ACC112 (cell line): ENCODE data around the gene TRABD2B.

Experiments used
- H2AFZ ChIP-seq: fragments of 200-600 bp; sonication (generic); one replicate; pipeline ENCODE4 v1.6.0; 2017; ENCODE audit warnings: antibody characterized with exemption, low read length; ENCODE audit not compliant: unreplicated experiment
- H3K27ac ChIP-seq: fragments of 200-600 bp; sonication (generic); 2 replicates; pipeline ENCODE4 v1.5.1; 2014; ENCODE audit warnings: low read depth, mild to moderate bottlenecking, antibody characterized with exemption, low read length, moderate library complexity
- H3K27me3 ChIP-seq: fragments of 200-600 bp; sonication (generic); 2 replicates; pipeline ENCODE4 v1.6.1; 2014; ENCODE audit warnings: mild to moderate bottlenecking, antibody characterized with exemption, low read length, moderate library complexity, mixed read lengths; ENCODE audit not compliant: insufficient read depth
- H3K36me3 ChIP-seq: fragments of 200-600 bp; sonication (generic); 2 replicates; pipeline ENCODE4 v1.6.1; 2016; ENCODE audit warnings: mild to moderate bottlenecking, antibody characterized with exemption, low read length, moderate library complexity, mixed read lengths; ENCODE audit not compliant: insufficient read depth
- H3K4me1 ChIP-seq: fragments of 200-600 bp; sonication (generic); one replicate; pipeline ENCODE4 v1.6.1; 2016; ENCODE audit warnings: low read length, mixed read lengths; ENCODE audit not compliant: insufficient read depth, unreplicated experiment, control insufficient read depth
- H3K4me3 ChIP-seq: fragments of 200-600 bp; sonication (generic); 2 replicates; pipeline ENCODE4 v1.5.1; 2014; ENCODE audit warnings: mild to moderate bottlenecking, low read depth, low read length
- H3K79me2 ChIP-seq: fragments of 200-600 bp; sonication (generic); one replicate; pipeline ENCODE4 v1.6.0; 2016; ENCODE audit warnings: low read length; ENCODE audit not compliant: control insufficient read depth, unreplicated experiment, insufficient read depth

The TRABD2B gene

GRCh38 chr1:47847763-47848162, 149.4 kb downstream of the TRABD2B start:
- Histone ChIP-seq H3K4me3 (no peak overlapping the region), H2AFZ (no peak overlapping the region), H3K36me3 (no peaks in the 10 kb centered on the region), H3K4me1 (no peaks in the 10 kb centered on the region), H3K79me2 (no peaks in the 10 kb centered on the region), H3K27me3 (no peaks in the 10 kb centered on the region), H3K27ac (no peak overlapping the region)

- Histone ChIP-seq H3K79me2 (no peaks in the 10 kb centered on the region), H3K4me1 (no peaks in the 10 kb centered on the region), H3K27ac (no peak overlapping the region), H3K27me3 (no peaks in the 10 kb centered on the region), H3K4me3 (no peak overlapping the region), H3K36me3 (no peaks in the 10 kb centered on the region), H2AFZ (no peak overlapping the region)
These were observed 152.6 kb downstream of the TRABD2B start for GRCh38 chr1:47844558-47844955.

GRCh38 chr1:47843781-47844557, 153.2 kb downstream of the TRABD2B start:
- no peaks in the 10 kb centered on the region for H3K27me3 ChIP-seq
- H3K4me1 ChIP-seq, result no peaks in the 10 kb centered on the region
- H3K79me2 ChIP-seq, result no peaks in the 10 kb centered on the region
- H3K27ac ChIP-seq, result no peak overlapping the region
- H2AFZ ChIP-seq, result no peak overlapping the region
- no peaks in the 10 kb centered on the region for H3K36me3 ChIP-seq
- H3K4me3 ChIP-seq, result no peak overlapping the region

- Histone ChIP-seq H2AFZ (no peak overlapping the region), H3K4me1 (no peaks in the 10 kb centered on the region), H3K4me3 (no peak overlapping the region), H3K79me2 (no peaks in the 10 kb centered on the region), H3K27me3 (no peaks in the 10 kb centered on the region), H3K36me3 (no peaks in the 10 kb centered on the region), H3K27ac (no peak overlapping the region)
These were observed 154.1 kb downstream of the TRABD2B start for GRCh38 chr1:47843059-47843458.

- H3K4me3 ChIP-seq, result no peak overlapping the region
- no peaks in the 10 kb centered on the region for H3K79me2 ChIP-seq
- H3K27ac ChIP-seq, result no peak overlapping the region
These were observed 154.8 kb downstream of the TRABD2B start for GRCh38 chr1:47842228-47842919.

GRCh38 chr1:47841356-47841755, 155.8 kb downstream of the TRABD2B start:
- Histone ChIP-seq H3K4me1 (no peaks in the 10 kb centered on the region), H2AFZ (no peak overlapping the region), H3K27me3 (no peaks in the 10 kb centered on the region), H3K79me2 (no peaks in the 10 kb centered on the region), H3K27ac (no peak overlapping the region), H3K4me3 (no peak overlapping the region), H3K36me3 (no peaks in the 10 kb centered on the region)

More at GRCh38 chr1:47842228-47842919, 154.8 kb downstream of the TRABD2B start:
- Histone ChIP-seq H2AFZ (no peak overlapping the region), H3K27me3 (no peaks in the 10 kb centered on the region), H3K36me3 (no peaks in the 10 kb centered on the region), H3K4me1 (no peaks in the 10 kb centered on the region)

- H3K79me2 ChIP-seq, result no peaks in the 10 kb centered on the region
- H3K27ac ChIP-seq, result no peak overlapping the region
- H3K4me3 ChIP-seq, result no peak overlapping the region
- H3K36me3 ChIP-seq, result no peaks in the 10 kb centered on the region
- no peak overlapping the region for H2AFZ ChIP-seq
- H3K27me3 ChIP-seq, result no peaks in the 10 kb centered on the region
- no peaks in the 10 kb centered on the region for H3K4me1 ChIP-seq
These were observed 156.6 kb downstream of the TRABD2B start for GRCh38 chr1:47840393-47841190.

- H3K4me1 ChIP-seq, result no peaks in the 10 kb centered on the region
- no peak overlapping the region for H2AFZ ChIP-seq
- no peaks in the 10 kb centered on the region for H3K79me2 ChIP-seq
- no peaks in the 10 kb centered on the region for H3K27me3 ChIP-seq
- no peak overlapping the region for H3K27ac ChIP-seq
- no peaks in the 10 kb centered on the region for H3K36me3 ChIP-seq
- H3K4me3 ChIP-seq, result no peak overlapping the region
These were observed 157.8 kb downstream of the TRABD2B start for GRCh38 chr1:47839433-47839760.

- Histone ChIP-seq H3K4me3 (no peak overlapping the region), H3K27ac (no peak overlapping the region), H3K4me1 (no peaks in the 10 kb centered on the region), H3K36me3 (no peaks in the 10 kb centered on the region), H3K27me3 (no peaks in the 10 kb centered on the region), H3K79me2 (no peaks in the 10 kb centered on the region), H2AFZ (no peak overlapping the region)
These were observed 158.4 kb downstream of the TRABD2B start for GRCh38 chr1:47838562-47839432.

- Histone ChIP-seq H3K4me1 (no peaks in the 10 kb centered on the region), H3K27ac (no peak overlapping the region), H3K79me2 (no peaks in the 10 kb centered on the region), H3K4me3 (no peak overlapping the region), H3K36me3 (no peaks in the 10 kb centered on the region), H2AFZ (no peak overlapping the region), H3K27me3 (no peaks in the 10 kb centered on the region)
These were observed 159.2 kb downstream of the TRABD2B start for GRCh38 chr1:47837866-47838561.
